T-helper 17 cell (primary cell): Measurements from ENCODE around the gene MUC2. TPM values are rescaled to one million over a fixed set of nuclear protein-coding genes. Genes with fewer than 3 reads are reported as not detected.

Experiments
- ATAC-seq: fragments of 150-1000 bp; cut with Tn5 transposase; 2 replicates; pipeline ENCODE4 v1.10.0; 2021; ENCODE audit warnings: mild to moderate bottlenecking, moderate library complexity
- DNase-seq, 3 donors: peaks; one replicate each; pipeline versions ENCODE4 v3.0.0 to v3.0.0-alpha.2; 2020 to 2021
- H3K9me3 ChIP-seq: one replicate; pipeline ENCODE4 v1.7.0; 2013; ENCODE audit warnings: low read length, mild to moderate bottlenecking; ENCODE audit not compliant: control insufficient read depth, poor library complexity, severe bottlenecking
- H3K27ac Mint-ChIP-seq: one replicate; pipeline ENCODE4 v1.8.0; 2022; ENCODE audit warnings: mild to moderate bottlenecking, moderate library complexity, mixed read lengths
- H3K27me3 Mint-ChIP-seq: one replicate; pipeline ENCODE4 v1.8.0; 2022; ENCODE audit warnings: mixed read lengths
- H3K36me3 Mint-ChIP-seq: one replicate; pipeline ENCODE4 v1.8.0; 2022; ENCODE audit warnings: low read depth, mixed read lengths
- H3K4me1 Mint-ChIP-seq: one replicate; pipeline ENCODE4 v1.8.0; 2022; ENCODE audit warnings: mild to moderate bottlenecking, mixed read lengths
- H3K4me3 Mint-ChIP-seq: one replicate; pipeline ENCODE4 v1.8.0; 2022; ENCODE audit warnings: mild to moderate bottlenecking, moderate library complexity, mixed read lengths
- total RNA-seq, 4 donors: library from RNA in 2 of 4; stranded (reverse) in 2 of 4; gene quantifications; one replicate each; pipeline ENCODE4 v1.2.3 and lab custom pipeline; 2022 to 2026

MUC2 gene
- total RNA-seq, 2 donors from 2014 or later: not detected

DNA sequence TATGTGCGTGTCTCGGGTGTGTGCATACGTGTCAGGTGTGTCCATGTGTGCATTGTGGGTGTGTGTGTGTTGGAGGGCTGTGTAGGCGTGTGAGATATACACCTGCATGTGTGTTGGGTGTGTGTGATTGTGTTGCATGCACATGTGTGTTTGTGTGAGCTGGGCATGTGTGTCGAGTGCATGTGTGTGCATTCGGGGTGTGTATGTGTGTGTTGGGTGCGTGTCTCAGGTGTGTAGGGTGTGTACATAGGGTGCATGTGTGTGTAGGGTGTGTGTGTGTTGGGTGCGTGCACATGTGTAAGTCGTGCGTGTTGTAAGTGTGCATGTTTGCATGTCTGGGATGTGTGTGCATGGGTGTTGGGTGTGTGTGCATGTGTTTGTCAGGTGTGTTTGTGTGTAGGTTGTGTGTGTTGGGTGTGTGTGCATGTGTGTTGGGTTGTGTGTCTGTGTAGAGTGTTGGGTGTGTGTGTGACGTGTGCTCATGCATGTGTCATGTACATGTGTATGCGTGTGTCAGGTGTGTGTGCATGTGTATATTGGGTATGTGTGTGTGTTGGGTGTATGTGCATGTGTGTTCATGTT lies 42.3 kb upstream of the MUC2 start:
- Mint-ChIP-seq H3K4me3 (no peak overlapping the region), H3K27ac (no peak overlapping the region), H3K36me3 (no peaks in the 10 kb centered on the region), H3K27me3 (no peaks in the 10 kb centered on the region), H3K4me1 (no peaks in the 10 kb centered on the region)
- DNase-seq (no peak), ATAC-seq (no peak)
- H3K9me3 ChIP-seq: no peaks in the 10 kb centered on the region

DNA sequence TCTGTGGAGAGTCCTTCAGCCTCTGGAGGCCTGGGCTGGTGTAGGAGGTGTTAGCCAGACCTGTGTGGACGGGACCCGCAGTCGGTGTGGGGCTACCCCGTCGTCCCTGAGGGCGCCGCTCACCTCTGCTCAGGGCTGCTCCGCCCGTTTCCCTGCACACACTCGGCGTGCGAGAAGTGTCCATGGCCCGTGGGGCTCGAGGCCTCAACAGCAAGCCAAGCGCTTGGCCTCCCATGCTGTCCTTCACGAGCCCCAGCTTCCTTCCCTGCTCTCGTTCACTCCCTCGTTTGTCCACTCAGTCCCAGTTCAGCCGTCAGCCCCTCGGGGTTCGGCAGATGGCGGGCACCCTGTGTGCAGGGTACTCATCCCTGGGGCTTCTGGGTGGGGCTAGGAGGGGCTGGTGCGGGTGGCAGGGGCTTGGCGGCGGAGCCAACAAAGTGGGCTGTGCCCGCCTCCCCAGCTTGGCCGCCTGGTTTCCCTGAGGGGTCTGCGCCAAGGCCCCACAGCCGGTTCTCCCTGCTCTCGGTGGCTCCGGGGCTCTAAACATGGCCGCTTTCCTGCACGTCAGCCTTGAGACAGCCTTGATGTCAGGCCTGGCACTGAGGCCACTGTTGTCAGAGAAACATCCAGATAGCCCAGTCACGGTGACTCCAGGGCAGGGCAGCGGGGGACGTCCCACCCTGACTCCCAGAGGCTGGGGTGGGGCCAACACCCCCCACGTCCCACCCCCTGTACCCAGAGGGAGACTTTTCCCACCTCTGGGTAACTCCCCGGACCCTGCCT lies 41.5 kb upstream of the MUC2 start:
- no peak for ATAC-seq

DNA sequence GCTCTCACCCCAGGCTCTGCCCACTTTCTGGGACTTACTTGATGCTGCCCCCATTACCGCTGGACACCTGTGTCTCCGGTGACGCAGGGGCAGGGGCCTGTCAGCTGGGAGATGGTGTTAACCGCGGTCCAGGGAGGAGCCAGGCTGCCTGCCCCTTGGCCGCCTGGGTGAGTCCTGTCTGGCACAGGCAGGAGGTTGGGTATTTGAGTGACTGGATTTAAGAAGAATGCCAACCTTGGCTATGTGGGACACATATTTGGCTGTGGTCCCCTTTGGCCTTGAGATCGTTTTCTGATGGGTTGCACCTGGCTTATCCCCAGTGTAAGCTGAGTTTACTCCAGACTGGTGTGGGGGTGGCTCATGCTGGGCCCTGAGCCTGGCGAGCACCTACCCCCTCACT lies 40.7 kb upstream of the MUC2 start:
- H3K36me3 Mint-ChIP-seq: no peaks in the 10 kb centered on the region
- no peaks in the 10 kb centered on the region for H3K4me1 Mint-ChIP-seq
- no peak overlapping the region for H3K27ac Mint-ChIP-seq
- ATAC-seq: no peak
- H3K9me3 ChIP-seq: no peaks in the 10 kb centered on the region
- no peak overlapping the region for H3K4me3 Mint-ChIP-seq
- DNase-seq: no peak
- no peaks in the 10 kb centered on the region for H3K27me3 Mint-ChIP-seq

More for the DNA sequence above, 41.5 kb upstream of the MUC2 start:
- no peaks in the 10 kb centered on the region for H3K4me1 Mint-ChIP-seq
- DNase-seq: no peak
- no peak overlapping the region for H3K4me3 Mint-ChIP-seq
- H3K36me3 Mint-ChIP-seq: no peaks in the 10 kb centered on the region
- H3K9me3 ChIP-seq: no peaks in the 10 kb centered on the region
- H3K27me3 Mint-ChIP-seq: no peaks in the 10 kb centered on the region
- peak overlapping the region; percentile 0 for H3K27ac Mint-ChIP-seq

DNA sequence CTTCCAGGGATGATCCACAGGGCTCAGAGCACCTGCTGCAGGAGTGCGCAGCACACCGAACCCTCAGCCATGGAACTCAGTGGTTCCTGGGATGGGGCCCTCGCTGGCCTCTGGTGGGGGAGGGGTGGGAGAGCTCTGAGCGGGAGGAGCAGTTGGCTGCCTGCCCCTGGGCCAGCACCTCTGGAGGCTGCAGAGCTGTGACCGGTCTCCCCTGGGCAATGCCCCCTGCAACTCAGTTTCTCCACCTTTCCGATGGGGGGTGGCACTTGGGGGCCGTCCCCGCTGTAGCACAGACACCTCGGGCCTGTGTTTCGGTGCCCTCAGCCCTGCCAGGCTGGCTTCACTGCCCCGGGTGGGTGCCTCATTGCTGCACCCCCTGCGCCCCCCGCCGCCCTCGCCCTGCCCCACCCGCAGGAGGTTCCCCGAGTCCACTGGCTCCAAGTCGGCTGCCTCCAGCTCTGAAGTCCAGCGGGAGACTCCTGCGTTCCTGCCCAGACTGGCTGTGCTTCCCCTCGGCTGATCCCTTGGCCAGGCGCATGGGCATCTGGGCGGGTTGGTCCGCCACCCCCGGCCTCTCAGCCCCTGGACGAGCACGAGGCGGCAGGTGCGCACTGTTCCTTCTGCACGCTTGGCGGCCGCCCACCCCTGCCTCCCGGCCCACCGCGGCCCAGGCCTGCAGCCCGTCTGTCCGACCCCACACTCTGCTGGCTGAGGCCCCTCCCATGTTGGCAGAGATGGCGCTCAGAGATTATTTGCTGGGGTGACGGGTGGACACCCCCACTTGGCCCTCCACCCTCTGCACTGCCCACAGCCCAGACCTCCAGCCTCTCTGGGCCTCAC lies 40.0 kb upstream of the MUC2 start:
- no peaks in the 10 kb centered on the region for H3K4me1 Mint-ChIP-seq
- no peaks in the 10 kb centered on the region for H3K36me3 Mint-ChIP-seq
- H3K27me3 Mint-ChIP-seq: no peaks in the 10 kb centered on the region
- no peak for ATAC-seq
- DNase-seq: no peak
- H3K4me3 Mint-ChIP-seq: no peak overlapping the region
- no peaks in the 10 kb centered on the region for H3K9me3 ChIP-seq
- H3K27ac Mint-ChIP-seq: no peak overlapping the region

DNA sequence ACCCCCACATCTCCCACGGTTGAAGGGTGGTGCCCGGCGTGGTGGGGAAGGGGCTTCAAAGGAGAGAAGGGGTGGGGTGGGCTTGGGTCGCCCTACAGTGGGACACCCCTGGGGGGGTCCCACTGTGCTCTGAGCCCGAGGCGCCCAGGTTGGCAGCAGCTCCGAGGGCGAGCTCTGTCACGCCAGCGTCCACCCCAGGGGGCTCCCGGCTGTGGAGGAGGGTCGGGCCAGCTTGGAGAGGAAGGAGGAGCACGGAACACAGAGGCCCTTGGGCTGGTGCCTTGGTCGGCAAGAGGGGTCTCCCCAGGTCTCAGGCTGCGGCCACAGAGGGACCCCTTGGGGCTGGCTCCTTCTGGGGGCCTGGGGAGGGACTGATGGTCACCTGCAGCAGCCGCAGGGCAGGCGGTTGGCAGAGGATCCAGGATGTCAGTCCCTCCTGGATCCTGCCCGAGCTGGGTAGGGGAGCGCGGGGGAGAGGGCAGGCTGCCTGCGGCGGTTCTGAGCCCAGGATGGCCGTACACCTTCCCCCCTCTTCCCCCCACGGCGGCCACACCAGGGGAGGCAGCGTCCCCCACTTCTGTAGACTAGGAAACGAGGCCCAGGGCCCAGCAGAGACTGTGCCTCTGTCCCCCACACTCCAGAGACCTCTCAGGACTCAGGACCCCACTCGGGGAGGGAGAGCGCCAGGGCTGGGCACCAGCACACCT lies 38.9 kb upstream of the MUC2 start:
- no peaks in the 10 kb centered on the region for H3K27me3 Mint-ChIP-seq

DNA sequence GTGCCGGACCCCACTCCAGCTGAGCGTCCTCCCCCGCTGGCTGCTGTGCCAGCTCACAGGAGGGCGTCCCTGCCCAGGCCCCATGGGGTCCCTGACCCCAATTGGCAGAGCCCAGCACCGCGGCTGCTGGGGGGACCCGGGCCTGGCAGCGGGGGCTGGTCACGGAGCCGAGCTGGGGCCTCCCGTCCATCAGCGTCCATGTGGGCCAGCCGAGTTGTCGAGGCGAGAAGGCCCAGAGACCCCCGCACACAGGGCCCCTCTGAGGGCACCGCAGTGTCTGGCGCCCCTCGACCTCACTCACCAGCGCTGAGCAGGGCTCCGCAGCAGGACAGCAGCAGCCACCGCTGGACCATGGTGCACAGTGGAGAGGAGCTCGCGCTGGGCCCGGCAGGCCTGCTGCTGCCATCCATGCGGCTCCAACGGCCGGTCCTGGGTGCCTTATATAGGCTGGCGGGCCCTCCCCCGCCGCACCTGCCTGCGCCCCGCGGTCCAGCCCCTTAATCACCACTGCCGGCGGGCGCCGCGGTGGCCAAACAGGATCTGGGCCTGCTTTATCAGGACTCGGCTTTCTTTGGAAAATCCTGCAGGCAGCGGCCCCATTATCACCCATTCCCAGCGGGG lies 38.3 kb upstream of the MUC2 start, which contains the start of gene MUC6:
TSS of gene MUC6 (minus strand) at position 416 of the 621 bp plus-strand sequence. CDS start at position 353, 63 bp downstream.
- H3K9me3 ChIP-seq: no peaks in the 10 kb centered on the region
- DNase-seq (no peak), ATAC-seq (no peak)
- Mint-ChIP-seq H3K4me3 (no peak within 1 kb of the TSS), H3K36me3 (no peaks in the 10 kb centered on the region), H3K27me3 (no peaks in the 10 kb centered on the region), H3K4me1 (no peaks in the 10 kb centered on the region), H3K27ac (no peak within 1 kb of the TSS)

More for the DNA sequence above, 38.9 kb upstream of the MUC2 start:
- H3K27ac Mint-ChIP-seq: no peak overlapping the region
- H3K4me3 Mint-ChIP-seq: no peak overlapping the region
- H3K4me1 Mint-ChIP-seq: no peaks in the 10 kb centered on the region
- H3K36me3 Mint-ChIP-seq: no peaks in the 10 kb centered on the region
- DNase-seq (no peak), ATAC-seq (no peak)
- H3K9me3 ChIP-seq: no peaks in the 10 kb centered on the region

DNA sequence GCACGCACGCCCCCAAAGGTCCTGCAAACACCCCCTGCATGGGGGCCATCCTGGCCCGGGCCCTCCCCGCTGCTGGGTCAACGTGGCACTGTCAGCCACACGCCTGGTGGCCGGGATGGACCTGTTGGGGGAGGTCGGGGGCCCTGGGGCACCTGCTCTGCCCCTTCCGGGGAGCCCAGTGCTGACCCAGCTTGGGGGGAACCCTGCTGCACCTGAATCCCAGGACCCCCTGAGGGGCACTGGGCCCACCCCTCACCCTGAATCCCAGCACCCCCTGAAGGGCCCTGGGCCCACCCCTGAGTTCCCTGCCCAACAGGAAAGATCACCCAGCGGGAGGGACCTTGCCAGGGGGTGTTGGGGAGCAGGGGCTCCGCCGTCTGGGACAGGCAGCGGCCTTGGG lies 37.7 kb upstream of the MUC2 start:
- Mint-ChIP-seq H3K4me1 (no peaks in the 10 kb centered on the region), H3K4me3 (no peak overlapping the region), H3K36me3 (no peaks in the 10 kb centered on the region), H3K27me3 (no peaks in the 10 kb centered on the region), H3K27ac (no peak overlapping the region)
- ATAC-seq (no peak), DNase-seq (no peak)
- no peaks in the 10 kb centered on the region for H3K9me3 ChIP-seq

DNA sequence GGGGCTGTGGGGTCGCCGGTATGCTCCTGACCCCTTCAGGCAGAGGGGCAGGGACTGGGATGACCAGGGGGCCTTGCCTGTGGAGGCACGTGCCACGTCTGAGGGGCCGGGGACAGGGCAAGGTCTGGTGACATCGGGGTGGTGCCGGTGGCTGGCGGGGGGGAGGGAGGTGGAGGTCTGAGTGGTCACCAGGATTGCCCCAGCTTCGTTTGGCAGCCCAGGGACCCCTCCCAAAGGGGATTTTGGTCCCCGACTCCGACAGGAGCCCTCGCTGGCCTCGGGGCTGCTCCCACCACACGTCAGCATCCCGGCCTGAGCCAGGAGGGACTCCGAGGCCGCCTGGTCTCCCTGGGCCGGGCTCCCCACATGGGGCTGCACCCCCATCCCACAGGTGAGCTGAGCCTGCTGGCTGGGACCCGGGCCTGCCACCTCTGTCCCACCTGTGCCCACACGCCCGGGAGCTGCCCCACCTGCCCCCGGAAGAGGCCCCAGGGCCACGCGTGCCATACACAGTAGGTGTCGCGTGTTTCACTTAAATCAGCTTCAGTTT lies 37.1 kb upstream of the MUC2 start:
- Mint-ChIP-seq H3K4me1 (no peaks in the 10 kb centered on the region), H3K27me3 (no peaks in the 10 kb centered on the region), H3K4me3 (no peak overlapping the region), H3K27ac (no peak overlapping the region), H3K36me3 (no peaks in the 10 kb centered on the region)
- DNase-seq: no peak
- H3K9me3 ChIP-seq: no peaks in the 10 kb centered on the region
- ATAC-seq: no peak

DNA sequence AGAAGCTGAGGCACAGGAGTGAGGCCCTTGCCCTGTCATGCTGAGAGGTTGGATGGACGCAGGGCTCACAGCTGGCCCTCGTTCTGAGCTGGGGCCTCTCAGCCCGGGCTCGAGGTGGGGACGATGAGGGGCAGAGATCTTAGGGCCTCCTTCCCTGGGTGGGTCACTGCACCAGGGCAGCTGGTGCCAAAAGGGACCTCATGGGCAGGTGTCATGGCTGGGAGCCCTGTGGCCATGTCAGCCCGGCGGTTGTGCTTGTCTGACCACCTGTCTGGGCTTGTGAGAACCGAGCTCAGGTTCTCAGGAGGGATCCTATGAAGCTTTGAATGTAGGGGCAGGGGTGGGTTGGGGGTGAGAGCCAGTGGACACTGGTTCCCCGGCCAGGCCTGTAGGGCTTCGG lies 36.3 kb upstream of the MUC2 start:
- Mint-ChIP-seq H3K4me1 (no peaks in the 10 kb centered on the region), H3K27me3 (no peaks in the 10 kb centered on the region), H3K4me3 (no peak overlapping the region), H3K36me3 (no peaks in the 10 kb centered on the region), H3K27ac (no peak overlapping the region)
- no peaks in the 10 kb centered on the region for H3K9me3 ChIP-seq
- ATAC-seq: no peak
- DNase-seq: no peak

DNA sequence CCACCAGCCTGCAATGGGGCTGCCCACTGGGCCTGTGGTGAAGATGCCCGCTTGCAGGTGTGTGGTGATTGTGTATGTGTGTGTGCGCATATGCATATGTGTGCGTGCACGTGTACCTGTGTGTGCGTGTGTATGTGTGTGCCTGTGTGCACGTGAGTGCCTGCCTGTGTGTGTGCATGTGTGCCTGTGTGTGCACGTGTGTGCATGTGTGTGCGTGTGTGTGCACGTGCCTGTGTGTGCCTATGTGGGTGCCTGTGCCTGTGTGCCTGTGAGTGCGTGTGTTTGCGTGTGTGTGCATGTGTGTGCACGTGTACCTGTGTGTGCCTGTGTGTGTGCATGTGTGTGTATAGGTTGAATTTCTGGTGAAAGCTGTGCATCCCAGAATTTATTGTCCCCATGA lies 35.8 kb upstream of the MUC2 start:
- H3K27ac Mint-ChIP-seq: peak overlapping the region; percentile 27
- no peaks in the 10 kb centered on the region for H3K27me3 Mint-ChIP-seq
- H3K4me1 Mint-ChIP-seq: no peaks in the 10 kb centered on the region
- no peak for DNase-seq
- no peak for ATAC-seq
- no peaks in the 10 kb centered on the region for H3K36me3 Mint-ChIP-seq
- H3K9me3 ChIP-seq: no peaks in the 10 kb centered on the region
- peak overlapping the region; percentile 19 for H3K4me3 Mint-ChIP-seq

DNA sequence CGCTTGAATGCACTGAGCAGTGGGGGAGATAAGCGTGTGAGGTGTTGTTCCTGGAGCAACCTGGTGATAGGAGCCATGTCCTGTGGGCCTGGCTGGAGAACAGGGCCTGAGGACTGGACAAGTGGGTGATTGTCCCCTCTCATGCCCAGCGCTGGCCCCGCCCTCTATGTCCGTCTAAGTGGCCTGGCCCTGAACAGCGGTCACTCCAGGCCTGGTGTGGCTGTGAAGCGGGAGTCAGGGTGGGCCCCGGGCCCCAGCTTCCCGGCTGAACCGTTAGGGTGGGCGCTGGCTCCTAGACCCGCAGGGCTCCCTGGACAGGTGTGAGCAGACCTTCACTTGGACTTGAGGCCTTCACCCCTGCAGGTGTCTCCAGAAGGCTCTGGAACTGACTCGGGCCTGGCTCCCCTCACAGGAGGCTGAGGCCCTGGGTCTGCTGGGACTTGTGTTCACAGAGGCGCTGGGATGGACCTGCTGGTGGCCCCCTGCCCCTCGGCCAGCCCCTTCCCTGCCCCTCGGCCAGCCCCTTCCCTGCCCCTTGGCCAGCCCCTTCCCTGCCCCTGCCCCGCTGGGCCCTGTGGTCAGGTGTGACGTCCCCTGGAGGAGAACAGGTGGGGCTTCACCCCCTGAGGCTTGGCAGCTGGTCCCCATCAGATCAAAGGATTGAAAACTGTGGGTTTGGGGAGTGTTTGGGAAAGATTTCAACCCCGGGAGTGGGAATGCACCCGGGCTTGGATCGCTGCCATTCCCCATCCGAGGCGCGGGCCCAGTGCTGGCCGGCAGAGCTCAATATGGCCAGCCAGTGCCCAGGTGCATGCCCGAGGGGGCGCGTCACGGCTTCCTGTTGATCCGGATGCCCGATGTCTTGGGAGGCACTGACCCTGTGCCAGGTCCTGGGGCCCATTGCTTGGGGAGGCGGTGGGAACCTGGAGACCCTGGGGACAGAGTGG lies 34.9 kb upstream of the MUC2 start:
- H3K9me3 ChIP-seq: no peaks in the 10 kb centered on the region
- DNase-seq: no peak
- no peaks in the 10 kb centered on the region for H3K4me1 Mint-ChIP-seq
- no peak overlapping the region for H3K4me3 Mint-ChIP-seq
- H3K27me3 Mint-ChIP-seq: no peaks in the 10 kb centered on the region
- ATAC-seq: no peak
- no peak overlapping the region for H3K27ac Mint-ChIP-seq
- H3K36me3 Mint-ChIP-seq: no peaks in the 10 kb centered on the region
